Epithelial cell of esophagus (primary cell): ENCODE data around the gene RABL6.

Experiments used
- DNase-seq: peaks from one replicate; pipeline ENCODE4 v3.0.0; 2010; ENCODE audit warnings: low read depth
- H3K4me3 ChIP-seq: 2 replicates; pipeline ENCODE4 v1.5.1; 2011; ENCODE audit warnings: mild to moderate bottlenecking, low read length, control low read depth
- TF ChIP-seq, protein P1 (sequence below): IDR thresholded peaks from 2 replicates; pipeline ENCODE4 v1.5.1; 2011; ENCODE audit warnings: low read depth, mild to moderate bottlenecking, low read length, control low read depth, inconsistent platforms; ENCODE audit not compliant: insufficient read depth; ENCODE audit errors: missing control alignments

The RABL6 gene

DNA sequence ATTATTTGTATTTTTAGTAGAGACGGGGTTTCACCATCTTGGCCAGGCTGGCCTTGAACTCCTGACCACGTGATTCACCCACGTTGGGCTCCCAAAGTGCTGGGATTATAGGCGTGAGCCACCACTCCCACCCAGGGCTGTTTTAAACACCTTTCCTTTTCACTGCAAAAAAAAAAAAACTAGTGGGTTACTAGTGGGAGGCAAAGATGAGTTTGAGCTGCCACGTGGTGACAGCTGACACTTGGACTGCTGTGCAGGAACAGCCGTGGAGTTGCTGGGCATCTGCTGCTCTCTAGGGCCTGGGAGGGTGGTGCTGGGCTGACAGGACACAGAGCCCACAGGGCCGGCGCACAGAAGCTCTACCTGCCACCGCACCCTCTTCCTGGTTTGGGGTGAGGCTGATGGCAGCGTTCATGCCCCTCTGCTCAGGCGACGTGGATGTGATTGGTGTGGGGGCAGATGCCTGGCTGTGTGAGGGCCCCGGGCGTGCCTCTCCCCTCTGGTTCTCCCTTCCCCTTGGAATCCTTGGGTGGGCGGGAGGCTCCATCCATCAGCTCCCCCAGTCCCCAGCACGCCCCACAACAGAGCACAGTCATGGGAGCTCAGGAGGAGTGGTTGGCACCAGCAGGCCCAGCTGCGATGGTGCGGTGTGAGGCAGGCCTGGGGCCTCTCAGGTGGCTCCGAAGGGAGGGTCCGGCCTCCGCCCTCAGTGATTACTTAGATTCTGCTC lies 16.9 kb downstream of the RABL6 start:
- DNase-seq, result no peak
- TF ChIP-seq, protein P1, sequence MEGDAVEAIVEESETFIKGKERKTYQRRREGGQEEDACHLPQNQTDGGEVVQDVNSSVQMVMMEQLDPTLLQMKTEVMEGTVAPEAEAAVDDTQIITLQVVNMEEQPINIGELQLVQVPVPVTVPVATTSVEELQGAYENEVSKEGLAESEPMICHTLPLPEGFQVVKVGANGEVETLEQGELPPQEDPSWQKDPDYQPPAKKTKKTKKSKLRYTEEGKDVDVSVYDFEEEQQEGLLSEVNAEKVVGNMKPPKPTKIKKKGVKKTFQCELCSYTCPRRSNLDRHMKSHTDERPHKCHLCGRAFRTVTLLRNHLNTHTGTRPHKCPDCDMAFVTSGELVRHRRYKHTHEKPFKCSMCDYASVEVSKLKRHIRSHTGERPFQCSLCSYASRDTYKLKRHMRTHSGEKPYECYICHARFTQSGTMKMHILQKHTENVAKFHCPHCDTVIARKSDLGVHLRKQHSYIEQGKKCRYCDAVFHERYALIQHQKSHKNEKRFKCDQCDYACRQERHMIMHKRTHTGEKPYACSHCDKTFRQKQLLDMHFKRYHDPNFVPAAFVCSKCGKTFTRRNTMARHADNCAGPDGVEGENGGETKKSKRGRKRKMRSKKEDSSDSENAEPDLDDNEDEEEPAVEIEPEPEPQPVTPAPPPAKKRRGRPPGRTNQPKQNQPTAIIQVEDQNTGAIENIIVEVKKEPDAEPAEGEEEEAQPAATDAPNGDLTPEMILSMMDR, result no peak
- no peak overlapping the region for H3K4me3 ChIP-seq

DNA sequence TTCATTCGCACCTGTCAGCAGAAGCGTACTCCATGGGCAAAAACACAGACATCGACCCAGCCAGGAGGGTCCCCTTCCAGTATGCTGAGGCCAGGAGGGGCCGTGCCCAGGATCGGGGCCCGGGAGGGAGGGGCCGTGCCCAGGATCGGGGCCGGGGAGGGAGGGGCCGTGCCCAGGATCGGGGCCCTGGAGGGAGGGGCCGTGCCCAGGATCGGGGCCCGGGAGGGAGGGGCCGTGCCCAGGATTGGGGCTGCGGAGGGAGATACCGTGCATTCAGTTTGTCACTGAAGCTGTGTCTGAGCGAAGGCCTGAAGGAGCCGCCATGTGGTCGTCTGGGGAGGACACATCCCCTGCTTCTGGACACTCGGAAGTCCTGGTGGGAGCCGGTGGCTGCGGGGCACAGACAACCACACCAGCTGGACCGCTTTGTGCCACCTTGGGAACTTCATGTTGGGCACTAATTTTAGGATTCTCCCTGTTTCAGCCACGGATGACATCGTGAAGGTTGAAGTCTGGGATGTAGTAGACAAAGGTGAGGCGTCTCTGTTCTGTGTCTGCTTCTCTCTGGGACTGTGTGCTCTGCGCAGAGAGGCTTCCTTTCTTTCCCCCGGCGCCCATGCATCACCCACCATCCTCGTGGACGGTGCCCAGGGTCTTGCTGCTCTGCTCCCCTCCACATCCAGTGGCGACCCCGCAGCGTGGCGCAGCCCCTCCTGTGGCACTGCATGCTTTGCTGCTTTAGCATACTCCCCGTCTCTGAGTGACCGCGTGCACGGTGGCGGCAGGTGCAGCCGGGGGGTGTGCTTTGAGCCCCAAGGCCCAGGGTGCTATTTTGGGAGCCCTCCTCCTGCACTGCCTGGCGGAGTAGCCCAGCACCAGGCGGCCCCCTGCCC lies 17.8 kb downstream of the RABL6 start:
- TF ChIP-seq, protein P1, result no peak
- H3K4me3 ChIP-seq, result no peak overlapping the region
- no peak for DNase-seq

DNA sequence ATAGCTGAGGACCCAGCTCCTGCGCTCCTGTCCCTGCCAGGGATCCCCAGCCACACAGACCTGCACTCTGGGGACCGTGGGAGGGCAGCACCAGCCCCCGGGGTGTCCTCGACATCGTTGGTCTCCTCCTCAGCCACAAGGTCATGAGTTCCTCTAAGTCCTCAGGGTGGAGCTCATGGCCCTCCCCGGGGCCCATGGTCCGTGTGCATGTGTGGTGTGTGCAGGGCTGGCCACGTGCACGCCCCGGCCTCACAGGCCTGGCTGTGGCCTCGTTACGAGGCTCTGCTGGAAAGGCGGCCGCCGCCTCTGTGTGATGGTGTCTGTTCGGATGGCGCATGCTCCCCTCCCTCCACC lies 18.4 kb downstream of the RABL6 start:
- TF ChIP-seq, protein P1, result no peak
- no peak overlapping the region for H3K4me3 ChIP-seq
- DNase-seq, result no peak

DNA sequence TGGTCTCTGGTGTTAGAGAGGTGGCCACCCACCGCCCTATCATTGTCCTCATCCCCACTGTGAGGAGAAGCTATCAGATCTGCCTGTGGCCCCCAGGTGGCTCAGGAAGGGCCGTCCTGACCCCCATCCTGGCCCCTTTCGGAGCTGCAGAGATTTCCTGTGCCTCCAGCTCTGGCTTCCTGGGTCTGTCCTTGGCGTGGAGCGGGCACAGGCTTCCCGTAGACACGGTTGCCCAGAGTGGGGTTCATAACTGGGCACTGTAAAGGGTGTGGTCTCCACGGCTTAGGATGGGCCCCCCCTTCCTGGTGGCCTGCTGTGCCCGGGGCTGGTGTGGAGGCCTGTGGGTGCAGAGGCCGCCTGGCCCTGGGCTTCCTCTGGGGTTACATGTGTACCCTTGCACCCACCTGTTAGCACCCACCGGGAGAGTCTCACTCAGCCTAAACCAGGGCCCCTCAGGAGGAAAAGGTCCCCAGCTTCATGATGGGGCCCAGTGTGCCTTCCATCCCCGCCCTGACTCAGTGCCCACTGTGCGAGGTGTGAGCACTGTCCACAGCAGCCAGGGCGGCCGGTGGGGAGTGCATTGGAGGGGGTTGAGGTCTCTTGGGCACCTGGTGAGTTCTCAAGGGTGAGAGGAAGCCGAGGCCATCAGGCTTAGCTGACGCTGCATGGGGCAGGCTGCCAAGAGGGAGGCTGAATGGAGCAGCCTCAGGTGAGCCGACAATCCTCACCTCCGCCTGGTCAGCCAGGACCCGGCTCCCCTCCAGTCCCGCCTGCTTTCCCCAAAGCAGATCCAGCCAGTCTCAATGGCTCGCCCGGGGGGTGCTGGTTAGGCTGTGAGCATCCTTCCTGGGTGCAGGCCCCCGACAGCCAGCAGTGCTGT lies 19.2 kb downstream of the RABL6 start:
- DNase-seq, result no peak
- TF ChIP-seq, protein P1, result no peak
- no peak overlapping the region for H3K4me3 ChIP-seq

DNA sequence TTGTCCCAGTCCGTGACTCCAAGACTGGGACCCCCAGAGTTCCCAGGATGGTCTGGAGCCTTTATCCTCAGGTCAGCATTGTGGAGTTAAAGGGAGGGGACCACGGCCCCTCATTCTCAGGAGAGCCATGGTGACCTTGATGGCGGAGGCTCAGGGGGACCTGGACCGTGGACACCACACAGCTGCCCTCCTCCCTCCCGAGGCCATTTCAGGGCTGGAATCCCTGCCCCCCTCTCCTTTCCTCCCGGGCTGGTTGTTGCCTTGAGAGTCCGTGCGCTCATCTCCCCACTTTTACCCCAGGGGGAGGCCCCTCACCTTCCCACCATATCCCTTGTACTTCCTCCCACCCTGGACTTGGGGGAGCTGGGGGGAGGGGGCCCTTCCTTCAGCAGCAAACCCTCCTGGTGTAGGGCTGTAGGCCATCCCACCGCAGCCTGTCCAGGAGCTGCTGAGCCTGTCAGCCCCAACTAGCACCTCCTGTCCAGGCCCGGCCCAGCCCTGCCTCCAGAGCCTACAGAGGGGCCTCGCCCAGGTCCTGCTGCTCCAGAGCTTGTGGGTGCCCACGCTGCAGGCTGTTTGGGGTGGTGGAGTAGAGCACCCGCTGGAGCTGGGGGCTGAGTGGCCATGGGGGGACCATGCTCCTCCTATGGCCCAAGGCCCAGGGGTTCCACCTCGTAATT lies 20.2 kb downstream of the RABL6 start:
- H3K4me3 ChIP-seq, result no peak overlapping the region
- no peak for DNase-seq
- TF ChIP-seq, protein P1, result no peak

DNA sequence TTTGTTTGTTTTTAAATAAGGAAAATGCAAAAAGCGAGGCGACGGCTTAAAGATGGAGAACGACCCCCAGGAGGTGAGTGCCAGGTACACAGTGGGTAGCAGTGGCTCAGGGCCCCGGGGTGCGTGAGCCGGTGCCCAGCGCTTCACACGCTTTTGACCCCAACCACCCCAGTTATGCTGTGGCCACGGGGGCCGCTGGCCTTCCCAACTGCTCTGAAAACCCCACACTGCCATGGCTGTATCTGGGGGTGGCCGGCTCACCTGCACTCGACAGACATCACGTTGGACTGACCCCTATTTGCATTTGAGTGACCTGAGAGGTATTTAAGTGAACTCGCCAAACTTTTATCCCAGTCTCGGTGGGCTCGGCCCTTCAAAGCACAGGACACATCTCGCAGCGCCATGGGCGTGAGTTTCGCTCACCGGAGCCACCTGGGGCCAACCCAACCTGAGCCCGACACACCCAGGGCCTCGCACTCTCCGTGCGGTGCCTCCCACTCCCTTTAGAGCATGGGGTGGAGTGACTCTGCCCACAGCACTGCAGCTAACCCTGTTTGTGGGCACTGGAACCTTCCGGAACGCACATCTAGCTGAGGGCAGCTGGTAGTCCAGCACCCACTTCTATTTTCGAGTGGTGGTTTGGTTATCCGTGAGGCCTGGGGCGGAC lies 20.9 kb downstream of the RABL6 start:
- DNase-seq, result no peak
- TF ChIP-seq, protein P1, result no peak
- H3K4me3 ChIP-seq, result no peak overlapping the region
